H9 (cell line): ENCODE data around the gene OR6J1. TPM values are rescaled to one million over a fixed set of nuclear protein-coding genes. Genes with fewer than 3 reads are reported as not detected.

Experiments
- DNase-seq: peaks from one replicate; pipeline ENCODE4 v3.0.0-alpha.2; 2017
- H2AFZ ChIP-seq: one replicate; pipeline ENCODE4 v1.6.1; 2013; ENCODE audit warnings: mild to moderate bottlenecking, low read length, control low read depth, moderate library complexity
- H2AK5ac ChIP-seq: 2 replicates; pipeline ENCODE4 v1.6.1; 2013; ENCODE audit warnings: low read length, control low read depth, mixed read lengths; ENCODE audit not compliant: insufficient read length
- H2BK120ac ChIP-seq: one replicate; pipeline ENCODE4 v1.6.1; 2013; ENCODE audit warnings: low read depth, mild to moderate bottlenecking, low read length, control low read depth, inconsistent platforms; ENCODE audit not compliant: poor library complexity, severe bottlenecking
- H2BK12ac ChIP-seq: 2 replicates; pipeline ENCODE4 v1.6.1; 2013; ENCODE audit warnings: low read length, control low read depth, mixed read lengths, low read depth; ENCODE audit not compliant: insufficient read length
- H2BK15ac ChIP-seq: 2 replicates; pipeline ENCODE4 v1.6.1; 2013; ENCODE audit warnings: low read depth, low read length, control low read depth
- H2BK20ac ChIP-seq: one replicate; pipeline ENCODE4 v1.6.1; 2013; ENCODE audit warnings: low read depth, mild to moderate bottlenecking, low read length, control low read depth, inconsistent platforms; ENCODE audit not compliant: poor library complexity, severe bottlenecking
- H2BK5ac ChIP-seq: 2 replicates; pipeline ENCODE4 v1.6.1; 2013; ENCODE audit warnings: low read length, control low read depth, mixed read lengths; ENCODE audit not compliant: insufficient read length
- H3K14ac ChIP-seq: 2 replicates; pipeline ENCODE4 v1.6.1; 2013; ENCODE audit warnings: low read length, control low read depth; ENCODE audit not compliant: insufficient read depth
- H3K18ac ChIP-seq: 2 replicates; pipeline ENCODE4 v1.6.1; 2013; ENCODE audit warnings: low read depth, mild to moderate bottlenecking, mixed read lengths, low read length, control low read depth; ENCODE audit not compliant: insufficient read length
- H3K23ac ChIP-seq: 2 replicates; pipeline ENCODE4 v1.6.1; 2013; ENCODE audit warnings: low read length, control low read depth, mixed read lengths, low read depth; ENCODE audit not compliant: insufficient read length
- H3K23me2 ChIP-seq: 2 replicates; pipeline ENCODE4 v1.6.1; 2013; ENCODE audit warnings: low read depth, mild to moderate bottlenecking, mixed read lengths, low read length, control low read depth; ENCODE audit not compliant: insufficient read length, poor library complexity, severe bottlenecking
- H3K27ac ChIP-seq: 2 replicates; pipeline ENCODE4 v1.5.1; 2013; ENCODE audit warnings: low read length, control low read depth, mixed read lengths, low read depth; ENCODE audit not compliant: insufficient read length
- H3K27me3 ChIP-seq: 2 replicates; pipeline ENCODE4 v1.6.1; 2013; ENCODE audit warnings: low read length, control low read depth, inconsistent platforms; ENCODE audit not compliant: insufficient read depth
- H3K4ac ChIP-seq: 2 replicates; pipeline ENCODE4 v1.6.1; 2013; ENCODE audit warnings: low read depth, mild to moderate bottlenecking, control low read depth, inconsistent platforms, low read length, moderate library complexity
- H3K4me1 ChIP-seq: 2 replicates; pipeline ENCODE4 v1.6.1; 2013; ENCODE audit warnings: low read length, control low read depth, inconsistent platforms; ENCODE audit not compliant: insufficient read depth
- H3K4me2 ChIP-seq: 2 replicates; pipeline ENCODE4 v1.6.1; 2013; ENCODE audit warnings: low read length, control low read depth, mixed read lengths; ENCODE audit not compliant: insufficient read length, insufficient read depth
- H3K56ac ChIP-seq: 2 replicates; pipeline ENCODE4 v1.6.1; 2013; ENCODE audit warnings: low read depth, mild to moderate bottlenecking, mixed read lengths, low read length, control low read depth; ENCODE audit not compliant: insufficient read length
- H3K79me1 ChIP-seq: 2 replicates; pipeline ENCODE4 v1.6.1; 2013; ENCODE audit warnings: low read depth, mild to moderate bottlenecking, moderate library complexity, low read length, control low read depth, inconsistent platforms; ENCODE audit not compliant: insufficient read depth, poor library complexity, severe bottlenecking
- H3K79me2 ChIP-seq: 2 replicates; pipeline ENCODE4 v1.6.1; 2013; ENCODE audit warnings: low read length, control low read depth, inconsistent platforms; ENCODE audit not compliant: insufficient read depth
- H3K9ac ChIP-seq: 2 replicates; pipeline ENCODE4 v1.6.1; 2013; ENCODE audit warnings: low read length, control low read depth, mixed read lengths; ENCODE audit not compliant: insufficient read length; ENCODE audit errors: extremely low read depth
- H3K9me3 ChIP-seq: one replicate; pipeline ENCODE4 v1.6.1; 2013; ENCODE audit warnings: low read depth, low read length, inconsistent platforms; ENCODE audit not compliant: control insufficient read depth
- H3T11ph ChIP-seq: one replicate; pipeline ENCODE4 v1.6.1; 2013; ENCODE audit warnings: mild to moderate bottlenecking, low read length, control low read depth, inconsistent platforms
- H4K20me1 ChIP-seq: one replicate; pipeline ENCODE4 v1.6.1; 2013; ENCODE audit not compliant: control insufficient read depth, insufficient read length, insufficient read depth
- H4K5ac ChIP-seq: 2 replicates; pipeline ENCODE4 v1.6.1; 2013; ENCODE audit warnings: low read depth, mild to moderate bottlenecking, mixed read lengths, low read length, control low read depth; ENCODE audit not compliant: insufficient read length
- H4K8ac ChIP-seq: replicated peaks from 2 replicates; pipeline ENCODE4 v1.6.1; 2013; ENCODE audit warnings: low read length, control low read depth, mixed read lengths, low read depth; ENCODE audit not compliant: insufficient read length
- H4K91ac ChIP-seq: 2 replicates; pipeline ENCODE4 v1.6.1; 2013; ENCODE audit warnings: low read depth, mild to moderate bottlenecking, moderate library complexity, mixed read lengths, low read length, control low read depth; ENCODE audit not compliant: insufficient read length
- H3K27ac Mint-ChIP-seq, 3 experiments: 2 replicates in 2 of 3; 3 replicates in 1 of 3; pipeline ENCODE4 v1.8.0; 2020 to 2021; ENCODE audit warnings: mixed read lengths in 3 of 3, mild to moderate bottlenecking in 1 of 3, moderate library complexity in 1 of 3
- H3K27me3 Mint-ChIP-seq: 2 replicates; pipeline ENCODE4 v1.8.0; 2021; ENCODE audit warnings: low read depth, mild to moderate bottlenecking, moderate library complexity, mixed read lengths
- H3K36me3 Mint-ChIP-seq, 3 experiments: 2 replicates in 2 of 3; 3 replicates in 1 of 3; pipeline ENCODE4 v1.8.0; 2020 to 2021; ENCODE audit warnings: low read depth in 3 of 3, mixed read lengths in 3 of 3; ENCODE audit not compliant: insufficient read depth in 1 of 3
- H3K4me1 Mint-ChIP-seq, 2 experiments: 2 replicates each; pipeline ENCODE4 v1.8.0; 2020; ENCODE audit warnings: mixed read lengths in 2 of 2
- H3K4me3 Mint-ChIP-seq, 2 experiments: 2 replicates in 1 of 2; 3 replicates in 1 of 2; pipeline ENCODE4 v1.8.0; 2020 to 2021; ENCODE audit warnings: mild to moderate bottlenecking in 2 of 2, mixed read lengths in 2 of 2, moderate library complexity in 1 of 2
- H3K9me3 Mint-ChIP-seq, 2 experiments: 2 replicates in 1 of 2; 3 replicates in 1 of 2; pipeline ENCODE4 v1.8.0; 2020; ENCODE audit warnings: mild to moderate bottlenecking in 2 of 2, mixed read lengths in 2 of 2, moderate library complexity in 1 of 2
- WGBS: extraction: QIAGEN DNeasy Blood & Tissue Kit; methylation state at CpG from one replicate; pipeline ENCODE4 v1.1.7; 2013; ENCODE audit warnings: missing lambda C conversion rate, low lambda C conversion rate, mixed read lengths; ENCODE audit not compliant: insufficient read length; ENCODE audit errors: extremely low coverage; 5-methylcytosine and 5-hydroxymethylcytosine counted together
- total RNA-seq: library from RNA; stranded (reverse); gene quantifications from 2 replicates; pipeline ENCODE4 v1.2.1, GENCODE V29; 2021
- TF ChIP-seq, protein P1 (sequence below): fragments of 200-600 bp; sonication (generic); conservative IDR thresholded peaks from 3 replicates; pipeline ENCODE4 v1.8.0; 2021; ENCODE audit warnings: antibody characterized with exemption, mild to moderate bottlenecking

OR6J1 gene
- total RNA-seq, 1 experiment from 2014 or later = not detected

DNA sequence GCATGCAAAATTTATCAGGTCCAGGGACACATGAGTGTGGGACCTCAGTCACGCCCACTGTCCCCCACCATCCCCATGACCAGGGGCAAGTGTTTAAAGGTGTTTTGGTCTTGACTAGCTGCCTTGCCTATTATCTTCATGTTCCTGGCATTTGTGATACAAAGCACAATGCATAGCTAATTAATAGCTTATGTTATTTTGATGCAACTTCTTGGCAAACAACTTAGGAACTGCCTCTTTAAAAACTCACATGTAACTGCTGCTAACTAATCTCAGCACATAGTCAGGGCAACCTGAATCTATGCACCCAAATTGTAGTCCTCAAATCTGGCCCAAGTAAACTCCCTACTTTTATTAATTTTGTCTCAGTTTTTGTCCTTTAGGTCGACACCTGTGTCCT, 7.4 kb upstream of the OR6J1 start:
- H3K27ac Mint-ChIP-seq = no peak overlapping the region
- TF ChIP-seq, protein P1, sequence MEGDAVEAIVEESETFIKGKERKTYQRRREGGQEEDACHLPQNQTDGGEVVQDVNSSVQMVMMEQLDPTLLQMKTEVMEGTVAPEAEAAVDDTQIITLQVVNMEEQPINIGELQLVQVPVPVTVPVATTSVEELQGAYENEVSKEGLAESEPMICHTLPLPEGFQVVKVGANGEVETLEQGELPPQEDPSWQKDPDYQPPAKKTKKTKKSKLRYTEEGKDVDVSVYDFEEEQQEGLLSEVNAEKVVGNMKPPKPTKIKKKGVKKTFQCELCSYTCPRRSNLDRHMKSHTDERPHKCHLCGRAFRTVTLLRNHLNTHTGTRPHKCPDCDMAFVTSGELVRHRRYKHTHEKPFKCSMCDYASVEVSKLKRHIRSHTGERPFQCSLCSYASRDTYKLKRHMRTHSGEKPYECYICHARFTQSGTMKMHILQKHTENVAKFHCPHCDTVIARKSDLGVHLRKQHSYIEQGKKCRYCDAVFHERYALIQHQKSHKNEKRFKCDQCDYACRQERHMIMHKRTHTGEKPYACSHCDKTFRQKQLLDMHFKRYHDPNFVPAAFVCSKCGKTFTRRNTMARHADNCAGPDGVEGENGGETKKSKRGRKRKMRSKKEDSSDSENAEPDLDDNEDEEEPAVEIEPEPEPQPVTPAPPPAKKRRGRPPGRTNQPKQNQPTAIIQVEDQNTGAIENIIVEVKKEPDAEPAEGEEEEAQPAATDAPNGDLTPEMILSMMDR = no peak
- no peak overlapping the region for H4K8ac ChIP-seq
- peaks cover 3 to 8% of the 10 kb centered on the region in 2 experiments for H3K4me1 Mint-ChIP-seq
- no peak overlapping the region for H3K4me3 Mint-ChIP-seq
- H3K4me2 ChIP-seq = no peak overlapping the region
- no peak overlapping the region for H3K9ac ChIP-seq
- H4K91ac ChIP-seq = no peak overlapping the region
- no peaks in the 10 kb centered on the region for H3K9me3 ChIP-seq
- no peak overlapping the region for H2AFZ ChIP-seq
- H2BK12ac ChIP-seq = no peak overlapping the region
- no peaks in the 10 kb centered on the region for H3K23me2 ChIP-seq
- H3K27me3 Mint-ChIP-seq = no peaks in the 10 kb centered on the region; the same call in 1 of the 2 replicates
- no peak overlapping the region for H2AK5ac ChIP-seq
- no peaks in the 10 kb centered on the region for H4K20me1 ChIP-seq
- no peak overlapping the region for H3T11ph ChIP-seq
- no peak overlapping the region for H3K27ac ChIP-seq
- no peak for DNase-seq
- no CpG with 5 or more reads among the region's 2 CpGs for WGBS
- no peak overlapping the region for H2BK5ac ChIP-seq
- H4K5ac ChIP-seq = no peak overlapping the region
- H3K23ac ChIP-seq = no peak overlapping the region
- H3K14ac ChIP-seq = no peak overlapping the region
- no peak overlapping the region for H2BK120ac ChIP-seq
- no peak overlapping the region for H2BK20ac ChIP-seq
- H3K79me1 ChIP-seq = no peaks in the 10 kb centered on the region
- no peak overlapping the region for H3K18ac ChIP-seq
- no peak overlapping the region for H2BK15ac ChIP-seq
- H3K79me2 ChIP-seq = no peaks in the 10 kb centered on the region
- no peaks in the 10 kb centered on the region for H3K4me1 ChIP-seq
- H3K9me3 Mint-ChIP-seq = no peaks in the 10 kb centered on the region
- H3K27me3 ChIP-seq = no peaks in the 10 kb centered on the region
- H3K56ac ChIP-seq = no peak overlapping the region
- no peaks in the 10 kb centered on the region for H3K36me3 Mint-ChIP-seq
- H3K4ac ChIP-seq = no peak overlapping the region
